Stimulated activated CD8-positive, alpha-beta memory T cell treated with anti-CD3 and anti-CD28 coated beads, Interleukin-12 subunit alpha, Interleukin-12 subunit beta, amount 100 ng/mL, for 24 hours (primary cell): ENCODE data around the gene GPR25.
"Not testable (repeated sequence)": the region's sequence is repeated elsewhere in the genome, so short reads cannot be mapped to it uniquely, and the experiment has no call there.

ENCODE experiments used
- DNase-seq: peaks from one replicate; pipeline ENCODE4 v3.0.0-alpha.2; 2020; ENCODE audit errors: extremely low read depth

Gene GPR25

DNA sequence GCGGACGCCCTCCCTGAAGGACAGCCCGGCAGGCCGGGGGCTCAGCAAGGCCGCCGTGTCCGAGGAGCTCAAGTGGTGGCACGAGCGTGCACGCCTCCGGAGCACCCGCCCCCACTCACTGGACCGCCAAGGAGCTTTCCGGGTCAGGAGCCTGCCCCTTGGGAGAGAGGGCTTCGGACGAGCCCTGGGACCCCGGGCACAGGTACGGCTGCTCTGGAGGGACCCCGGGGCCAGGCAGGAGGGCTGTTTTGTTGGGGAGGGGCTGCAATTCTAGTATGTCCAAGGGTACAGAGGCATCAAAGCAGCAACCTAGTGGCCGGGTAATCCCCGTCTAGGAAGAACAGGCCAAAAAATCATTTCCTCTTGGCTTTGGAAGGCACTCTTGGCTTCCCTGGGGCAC, 39.2 kb downstream of the GPR25 start:
- not testable (repeated sequence) for DNase-seq

DNA sequence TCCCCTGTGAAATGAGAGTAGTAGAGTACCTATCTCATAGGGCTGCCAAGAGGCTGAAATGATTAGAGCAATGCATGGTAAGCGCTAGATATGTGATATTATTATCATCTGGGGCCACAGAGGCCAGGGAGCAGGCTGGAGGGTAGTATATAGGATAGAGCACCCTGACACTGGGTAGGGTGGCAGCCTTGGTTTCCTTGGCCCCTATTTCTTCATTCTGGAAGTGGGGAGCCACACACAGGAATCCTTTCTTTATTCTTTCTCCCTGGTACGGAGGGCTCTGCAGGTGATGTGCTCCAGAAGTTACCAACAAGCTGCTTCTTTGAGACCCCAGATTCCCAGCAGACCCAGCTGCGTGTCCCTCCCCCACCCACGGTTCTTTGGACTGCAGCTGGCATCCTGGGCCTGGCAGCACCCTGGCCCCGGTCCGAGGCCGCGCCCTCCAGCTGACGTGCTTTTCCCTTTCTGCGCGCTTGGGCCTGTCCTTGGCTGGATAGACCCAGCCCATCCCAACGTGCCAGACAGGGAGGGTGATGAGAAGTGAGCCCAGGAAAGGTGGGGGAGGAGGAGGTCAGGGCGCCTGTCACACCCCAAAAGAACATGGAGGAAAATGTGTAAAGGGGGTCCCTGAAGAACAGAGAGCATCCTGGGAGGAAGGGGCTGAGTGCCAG, 40.1 kb downstream of the GPR25 start:
- no peak for DNase-seq

DNA sequence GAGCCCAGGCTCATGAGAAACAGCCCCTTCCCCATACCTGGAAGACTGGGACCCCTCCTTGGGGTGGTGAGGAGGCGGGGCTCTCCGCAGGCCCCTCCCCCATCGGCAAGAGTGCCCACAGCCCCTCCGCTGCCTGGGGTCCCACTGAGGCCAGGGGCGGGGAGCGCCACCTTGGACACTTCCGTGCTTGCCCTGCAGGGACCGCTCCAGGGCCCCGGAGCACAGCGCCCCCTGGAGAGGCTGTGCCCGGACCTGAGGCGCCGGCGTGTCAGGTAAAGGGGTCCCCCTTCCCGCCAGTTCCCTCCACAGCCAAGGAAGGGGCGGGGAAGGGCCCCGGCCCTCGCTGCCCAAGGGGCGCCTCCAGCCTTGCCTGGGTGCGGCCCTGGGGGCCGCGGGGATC, 43.4 kb downstream of the GPR25 start:
- no peak for DNase-seq

DNA sequence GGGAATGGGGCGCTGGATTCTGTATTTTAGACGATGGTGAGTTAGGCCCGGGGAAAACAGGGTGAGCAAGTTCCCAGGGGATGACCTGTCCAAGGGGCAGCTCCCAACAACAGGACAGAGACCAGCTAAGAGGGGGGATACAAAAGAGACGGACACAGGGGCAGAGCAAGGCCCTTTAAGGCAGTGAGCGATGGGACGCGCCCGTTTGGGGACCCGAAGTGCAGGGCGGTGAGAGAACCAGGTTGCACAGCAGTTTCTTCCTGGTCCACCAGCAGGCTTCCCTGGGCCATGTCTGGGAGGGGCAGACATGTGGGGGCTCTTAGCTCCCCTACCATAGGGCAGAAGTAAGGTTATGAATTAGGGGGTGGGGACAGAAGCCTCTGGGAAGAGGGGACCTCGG, 43.9 kb downstream of the GPR25 start:
- DNase-seq: no peak

DNA sequence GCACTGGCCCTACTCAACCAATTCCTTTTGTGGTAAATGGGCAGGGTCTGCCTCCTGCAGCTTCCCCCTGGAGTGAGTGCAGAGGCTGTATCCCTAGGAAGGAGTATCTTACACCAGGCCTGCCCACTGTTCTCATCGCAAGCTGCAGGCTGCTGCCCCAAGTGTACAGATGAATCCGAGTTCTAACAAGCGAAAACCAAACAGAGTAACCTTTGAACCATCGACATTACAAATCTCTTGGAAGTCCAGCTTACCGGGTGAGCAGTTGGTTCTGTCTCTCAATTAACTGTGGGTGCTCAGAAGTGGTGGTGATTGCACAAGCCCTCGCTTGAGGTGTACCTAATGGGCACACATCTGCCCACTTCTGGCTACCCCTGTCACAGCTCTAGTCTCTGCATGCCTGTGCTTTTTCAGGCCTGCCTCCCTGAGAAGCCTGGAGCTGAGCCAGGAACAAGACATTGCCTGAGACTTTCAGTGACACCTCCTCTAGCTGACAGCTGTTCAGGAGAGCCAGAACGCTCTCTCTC, 44.6 kb downstream of the GPR25 start:
- no peak for DNase-seq

DNA sequence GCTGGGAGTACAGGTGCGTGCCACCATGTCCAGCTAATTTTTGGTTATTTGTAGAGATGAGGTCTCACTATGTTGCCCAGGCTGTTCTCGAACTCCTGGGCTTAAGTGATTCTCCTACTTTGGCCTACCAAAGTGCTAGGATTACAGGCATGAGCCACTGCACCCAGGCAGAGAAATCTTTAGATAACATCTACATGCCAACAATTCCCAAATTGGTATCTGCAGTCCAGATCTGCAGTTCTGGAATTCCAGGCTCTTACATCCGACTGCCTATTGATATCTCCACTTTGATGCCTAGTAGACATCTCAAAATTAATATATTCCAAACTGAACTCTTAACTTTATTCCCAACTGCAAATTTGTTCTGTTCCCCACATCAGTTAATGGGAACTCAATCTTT, 45.2 kb downstream of the GPR25 start:
- DNase-seq: no peak

DNA sequence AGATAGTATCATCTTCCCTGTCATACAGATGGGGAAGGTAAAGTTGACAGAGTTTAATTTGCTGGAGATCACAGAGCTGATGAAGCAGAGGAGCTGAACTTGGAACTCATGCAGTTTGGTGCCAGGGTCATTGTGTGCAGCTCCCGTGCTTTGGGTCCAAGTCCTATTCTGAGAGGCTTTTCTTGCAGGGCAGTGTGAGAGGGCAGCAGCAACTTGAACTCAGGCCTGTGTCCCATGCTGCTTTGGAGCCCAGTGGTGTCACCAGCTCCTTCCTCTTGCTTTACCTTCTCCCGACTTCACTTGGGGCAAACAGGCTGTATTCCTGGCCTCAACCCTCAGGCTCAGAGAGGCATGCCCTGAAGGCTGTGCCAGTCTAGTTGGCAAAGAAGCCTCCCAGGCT, 46.6 kb downstream of the GPR25 start:
- no peak for DNase-seq

DNA sequence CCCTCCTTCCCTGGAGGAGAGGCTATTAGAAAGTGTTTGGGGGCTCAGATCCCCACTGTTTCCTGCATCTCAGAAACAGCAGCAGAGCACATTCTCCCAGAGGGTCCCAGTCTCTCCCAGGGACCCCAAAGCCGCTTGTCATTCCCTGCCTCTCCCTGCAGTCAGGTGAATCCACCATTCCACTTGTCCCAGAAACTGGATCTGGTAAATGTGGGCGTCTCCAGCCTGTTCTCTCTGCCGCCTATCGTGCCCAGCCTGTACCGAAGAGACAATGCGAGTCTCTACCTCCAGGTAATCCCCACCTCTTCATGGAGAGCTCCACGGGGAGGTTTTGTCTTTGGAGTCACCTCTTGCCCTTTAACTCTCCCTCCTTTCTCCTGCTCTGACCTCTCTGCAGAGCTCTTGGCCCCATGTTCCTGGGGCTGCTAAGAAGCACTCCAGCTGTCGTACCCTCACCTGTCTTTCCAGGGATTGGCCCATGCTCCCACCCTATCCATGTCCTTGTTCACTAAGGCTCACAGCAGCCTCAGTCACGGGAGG, 48.9 kb downstream of the GPR25 start:
- DNase-seq: no peak

DNA sequence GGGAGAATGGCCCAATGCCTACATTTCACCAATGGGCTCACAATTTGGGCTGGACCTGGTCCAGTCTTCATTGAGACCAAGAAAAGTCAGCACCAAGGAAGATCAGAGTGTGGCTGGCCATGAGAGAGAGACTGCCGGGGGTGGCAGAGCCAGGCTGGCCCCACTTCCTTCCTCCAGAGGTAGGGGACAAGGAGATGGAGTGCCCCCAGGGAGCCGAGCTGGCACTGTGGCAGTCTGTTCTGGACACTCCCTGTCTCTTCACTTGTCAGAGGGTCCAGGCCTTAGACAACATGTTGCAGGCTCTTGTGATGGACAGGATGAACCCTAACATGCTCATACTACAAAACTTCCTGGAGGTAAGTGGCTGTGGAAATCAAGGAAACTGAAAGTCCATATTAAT, 49.6 kb downstream of the GPR25 start:
- no peak for DNase-seq

DNA sequence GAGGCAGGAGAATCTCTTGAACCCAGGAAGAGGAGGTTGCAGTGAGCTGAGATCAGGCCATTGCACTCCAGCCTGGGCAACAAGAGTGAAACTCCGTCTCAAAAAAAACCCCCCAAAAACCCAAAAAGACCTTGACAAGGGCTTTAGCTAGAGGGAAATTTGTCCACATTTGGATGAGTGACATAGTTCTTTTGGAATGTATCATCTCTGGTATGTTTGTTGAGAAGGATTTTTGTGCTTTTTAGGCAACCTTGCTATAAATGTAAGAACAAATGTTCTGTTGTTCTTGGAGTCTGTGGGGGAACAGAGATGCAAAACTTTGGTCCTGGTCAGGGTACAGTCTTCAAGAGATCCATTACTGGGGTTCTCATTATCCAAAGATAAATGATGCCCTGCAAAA, 50.8 kb downstream of the GPR25 start:
- DNase-seq: no peak
